B cell (primary cell): ENCODE data around the gene AATK. TPM values are rescaled to one million over a fixed set of nuclear protein-coding genes. Genes with fewer than 3 reads are reported as not detected.

Experiments
- ATAC-seq: fragments of 200-7000 bp; cut with Tn5 transposase; one replicate; pipeline ENCODE4 v1.10.0; 2021; ENCODE audit warnings: low read depth, mild to moderate bottlenecking, moderate number of reproducible peaks, moderate library complexity
- CTCF ChIA-PET: fragments of 350-600 bp; sonication (Branson Sonifier 250); formaldehyde crosslinking; loops from one replicate; lab custom pipeline; 2021; ENCODE audit warnings: antibody characterized with exemption, inconsistent platforms; lab: Charles Lee
- POLR2A ChIA-PET: fragments of 350-600 bp; sonication (Branson Sonifier 250); formaldehyde crosslinking; loops from one replicate; lab custom pipeline; 2021; ENCODE audit warnings: antibody characterized with exemption; lab: Charles Lee
- DNase-seq: peaks from one replicate; pipeline ENCODE4 v3.0.0; 2013
- H2AFZ ChIP-seq: 2 replicates; pipeline ENCODE4 v1.6.1; 2012; ENCODE audit warnings: mild to moderate bottlenecking, low read depth, low read length; ENCODE audit not compliant: insufficient read depth, poor library complexity, severe bottlenecking
- H3K27ac ChIP-seq, 2 donors: 1 replicate in 1 of 2; 2 replicates in 1 of 2; pipeline ENCODE4 v1.5.1; 2012 to 2013; ENCODE audit warnings: low read length in 2 of 2, mild to moderate bottlenecking in 2 of 2, moderate library complexity in 1 of 2
- H3K27me3 ChIP-seq, 4 experiments: fragments of 200-600 bp in 1 of 4; sonication (generic) in 1 of 4; replicated peaks in 1 of 4; 1 replicate in 2 of 4; 2 replicates in 2 of 4; pipeline versions ENCODE4 v1.6.1 to v1.7.0; 2013 to 2016; ENCODE audit warnings: low read length in 3 of 4, mild to moderate bottlenecking in 2 of 4, mixed read lengths in 1 of 4, moderate library complexity in 1 of 4; ENCODE audit not compliant: insufficient read depth in 4 of 4, control insufficient read depth in 3 of 4; ENCODE audit errors: control extremely low read depth in 1 of 4
- H3K36me3 ChIP-seq, 2 experiments: replicated peaks in 1 of 2; 1 replicate in 1 of 2; 2 replicates in 1 of 2; pipeline versions ENCODE4 v1.6.1 to v1.7.1; 2013; ENCODE audit warnings: low read length in 1 of 2; ENCODE audit not compliant: insufficient read depth in 2 of 2, control insufficient read depth in 1 of 2; ENCODE audit errors: control extremely low read depth in 1 of 2, extremely low read depth in 1 of 2
- H3K4me1 ChIP-seq, 2 donors: fragments of 200-600 bp in 1 of 2; sonication (generic) in 1 of 2; 1 replicate in 1 of 2; 2 replicates in 1 of 2; pipeline versions ENCODE4 v1.5.1 to v1.6.1; 2013 to 2017; ENCODE audit warnings: low read length in 2 of 2; ENCODE audit not compliant: control insufficient read depth in 2 of 2, insufficient read depth in 2 of 2
- H3K4me2 ChIP-seq: replicated peaks from 2 replicates; pipeline ENCODE3; 2012; ENCODE audit warnings: mild to moderate bottlenecking, low read depth, low read length; ENCODE audit not compliant: poor library complexity, severe bottlenecking
- H3K4me3 ChIP-seq, 5 experiments: fragments of 200-600 bp in 1 of 5; sonication (generic) in 1 of 5; 1 replicate in 3 of 5; 2 replicates in 2 of 5; pipeline versions ENCODE4 v1.5.1 to v1.7.0; 2011 to 2016; ENCODE audit warnings: low read length in 4 of 5, mild to moderate bottlenecking in 4 of 5, low read depth in 2 of 5, control low read depth in 1 of 5, moderate library complexity in 1 of 5; ENCODE audit not compliant: insufficient read depth in 1 of 5; ENCODE audit errors: control extremely low read depth in 1 of 5, extremely low read depth in 1 of 5
- H3K79me2 ChIP-seq: fragments of 200-600 bp; sonication (generic); one replicate; pipeline ENCODE4 v1.6.0; 2016; ENCODE audit warnings: low read length; ENCODE audit not compliant: control insufficient read depth, insufficient read depth
- H3K9ac ChIP-seq: fragments of 200-600 bp; sonication (generic); 2 replicates; pipeline ENCODE4 v1.6.1; 2017; ENCODE audit warnings: mild to moderate bottlenecking, low read length, moderate library complexity
- H3K9me3 ChIP-seq, 3 donors: one replicate each; pipeline versions ENCODE4 v1.6.1 to v1.7.1; 2013; ENCODE audit warnings: low read length in 2 of 3; ENCODE audit not compliant: control insufficient read depth in 2 of 3, insufficient read depth in 1 of 3; ENCODE audit errors: control extremely low read depth in 1 of 3
- H4K20me1 ChIP-seq: 2 replicates; pipeline ENCODE4 v1.6.0; 2012; ENCODE audit warnings: mild to moderate bottlenecking, low read length; ENCODE audit not compliant: insufficient read depth, control insufficient read depth, poor library complexity, severe bottlenecking
- H3K27ac Mint-ChIP-seq: one replicate; pipeline ENCODE4 v1.8.0; 2021; ENCODE audit warnings: mixed read lengths
- H3K27me3 Mint-ChIP-seq: one replicate; pipeline ENCODE4 v1.8.0; 2021; ENCODE audit warnings: mixed read lengths
- H3K4me1 Mint-ChIP-seq: one replicate; pipeline ENCODE4 v1.8.0; 2021; ENCODE audit warnings: mixed read lengths
- H3K4me3 Mint-ChIP-seq: one replicate; pipeline ENCODE4 v1.8.0; 2021; ENCODE audit warnings: mixed read lengths
- H3K9me3 Mint-ChIP-seq: one replicate; pipeline ENCODE4 v1.8.0; 2022; ENCODE audit warnings: mixed read lengths; ENCODE audit not compliant: insufficient read depth
- CTCF ChIP-seq: fragments of 200-600 bp; IDR thresholded peaks from one replicate; pipeline ENCODE4 v1.8.0; 2022; ENCODE audit warnings: antibody characterized with exemption, mild to moderate bottlenecking
- EZH2 ChIP-seq: IDR thresholded peaks from 2 replicates; pipeline ENCODE4 v1.6.1; 2012; ENCODE audit warnings: borderline replicate concordance, low read depth, mild to moderate bottlenecking, moderate library complexity, low read length; ENCODE audit not compliant: insufficient read depth, poor library complexity, severe bottlenecking
- WGBS: methylation state at CpG from one replicate; pipeline ENCODE4 v1.1.5; 2013; ENCODE audit warnings: missing lambda C conversion rate; ENCODE audit not compliant: insufficient coverage; 5-methylcytosine and 5-hydroxymethylcytosine counted together
- intact Hi-C: fragments of 100-400 bp; cut with micrococcal nuclease; formaldehyde crosslinking; loops from one replicate; pipeline ENCODE4 v1.10.0; 2022
- polyA plus RNA-seq: library from polyadenylated mRNA; depleted of rRNA; stranded (reverse); fragments of >200 nt; gene quantifications from 2 replicates; pipeline ENCODE4 v1.2.3, GENCODE V29; 2012
- total RNA-seq, 2 donors: library from RNA; stranded (reverse); fragments of 120-200 nt in 1 of 2; gene quantifications; 1 replicate in 1 of 2; 2 replicates in 1 of 2; pipeline versions ENCODE4 v1.2.3 to v1.2.4, GENCODE V29; 2013 to 2022

Gene AATK
- total and polyA plus RNA-seq, 2 donors (not counting 1 experiment from before 2014, with no cell fraction given) = 0.21 to 1.7 TPM

- H3K4me3 Mint-ChIP-seq = no peak overlapping the region
- no peak overlapping the region for H3K27ac Mint-ChIP-seq
- POLR2A ChIA-PET = no interaction called here
Measured at GRCh38 chr17:81189016-81189415, 23.0 kb upstream of the AATK start.

GRCh38 chr17:81188491-81188840 is 22.4 kb upstream of the AATK start:
- no peak for ATAC-seq
- no peak overlapping the region for H3K4me3 ChIP-seq
- peaks cover 0 to 7% (median 0%) of the 10 kb centered on the region in 4 experiments for H3K27me3 ChIP-seq
- intact Hi-C loops = no loop called here
- no peak overlapping the region for H2AFZ ChIP-seq
- H4K20me1 ChIP-seq = no peaks in the 10 kb centered on the region
- TF ChIP-seq CTCF (no peak), EZH2 (no peak)
- no peaks in the 10 kb centered on the region for H3K4me1 ChIP-seq
- no peaks in the 10 kb centered on the region for H3K36me3 ChIP-seq
- H3K27ac ChIP-seq = no peak overlapping the region
- POLR2A ChIA-PET = no interaction called here
- Mint-ChIP-seq H3K27me3 (peaks cover 6% of the 10 kb centered on the region), H3K4me3 (no peak overlapping the region), H3K27ac (no peak overlapping the region), H3K4me1 (no peaks in the 10 kb centered on the region), H3K9me3 (no peaks in the 10 kb centered on the region)
- H3K79me2 ChIP-seq = no peaks in the 10 kb centered on the region
- CTCF ChIA-PET = no interaction called here
- H3K9me3 ChIP-seq = peaks cover 0 to 2% (median 0%) of the 10 kb centered on the region in 3 donors
- over 99% methylated on average over 12 of the region's 12 CpGs for WGBS
- no peak overlapping the region for H3K9ac ChIP-seq
- DNase-seq = no peak
- no peak overlapping the region for H3K4me2 ChIP-seq

More at GRCh38 chr17:81189016-81189415, 23.0 kb upstream of the AATK start:
- H3K9ac ChIP-seq = no peak overlapping the region
- H3K27me3 ChIP-seq = peaks cover 0 to 5% (median 0%) of the 10 kb centered on the region in 4 experiments
- no peak overlapping the region for H3K4me3 ChIP-seq
- no peak overlapping the region for H3K27ac ChIP-seq
- H4K20me1 ChIP-seq = no peaks in the 10 kb centered on the region
- no peak overlapping the region for H2AFZ ChIP-seq
- ATAC-seq = no peak
- TF ChIP-seq CTCF = no peak
- TF ChIP-seq EZH2 = no peak
- H3K4me1 ChIP-seq = no peaks in the 10 kb centered on the region
- 93% methylated on average over 7 of the region's 7 CpGs for WGBS
- no peaks in the 10 kb centered on the region for H3K36me3 ChIP-seq
- Mint-ChIP-seq H3K4me1 (no peaks in the 10 kb centered on the region), H3K9me3 (no peaks in the 10 kb centered on the region), H3K27me3 (peaks cover 5% of the 10 kb centered on the region)
- CTCF ChIA-PET = interaction anchor here (0.7 kb wide), 1 partner anchor 9 kb away, joined by 3 read pairs; no protein-coding TSS in a partner anchor
- DNase-seq = no peak
- no peaks in the 10 kb centered on the region for H3K79me2 ChIP-seq
- H3K9me3 ChIP-seq = no peaks in the 10 kb centered on the region
- intact Hi-C loops = no loop called here
- no peak overlapping the region for H3K4me2 ChIP-seq
